NB4 (cell line): ENCODE measurements around the gene OR52N1.

Experiments
- DNase-seq: peaks from one replicate; pipeline ENCODE4 v3.0.0; 2010; ENCODE audit warnings: low read depth
- H3K4me3 ChIP-seq: one replicate; pipeline ENCODE4 v1.5.1; 2011; ENCODE audit warnings: mild to moderate bottlenecking, low read depth, low read length, moderate library complexity
- CTCF ChIP-seq: IDR thresholded peaks from one replicate; pipeline ENCODE4 v1.5.1; 2012; ENCODE audit warnings: low read depth, low read length
- MAX ChIP-seq: IDR thresholded peaks from 2 replicates; pipeline ENCODE4 v1.6.1; 2011; ENCODE audit warnings: low read depth, low read length
- MYC ChIP-seq: IDR thresholded peaks from 2 replicates; pipeline ENCODE4 v1.6.1; 2011; ENCODE audit warnings: low read depth, low read length
- POLR2A ChIP-seq: IDR thresholded peaks from 2 replicates; pipeline ENCODE4 v1.6.1; 2011; ENCODE audit warnings: mild to moderate bottlenecking; ENCODE audit not compliant: insufficient read length; ENCODE audit errors: extremely low read depth

OR52N1 gene

GRCh38 chr11:5809905-5810795 lies 19.1 kb upstream of the OR52N1 start:
- no peak for DNase-seq
- TF ChIP-seq MYC = no peak
- TF ChIP-seq MAX = no peak
- TF ChIP-seq POLR2A = no peak
- TF ChIP-seq CTCF = no peak
- no peak overlapping the region for H3K4me3 ChIP-seq

GRCh38 chr11:5809122-5809519 lies 18.1 kb upstream of the OR52N1 start:
- DNase-seq = peak; percentile 14
- peak overlapping the region; percentile 57 for H3K4me3 ChIP-seq
- TF ChIP-seq CTCF (no peak), MAX (no peak), POLR2A (no peak), MYC (no peak)

- DNase-seq = peak; percentile 79
- H3K4me3 ChIP-seq = peak within 1 kb of the TSS; percentile 57
- TF ChIP-seq POLR2A (no peak), MAX (no peak), CTCF (peak; percentile 71)
Measured at GRCh38 chr11:5808500-5809121, 17.5 kb upstream of the OR52N1 start, which contains the start of gene OR52N2. TSS of gene OR52N2 (plus strand) at chr11:5808924. CDS start at chr11:5820336, 11,412 bp downstream.

GRCh38 chr11:5807580-5807979 lies 16.5 kb upstream of the OR52N1 start:
- DNase-seq = no peak
- TF ChIP-seq CTCF (no peak), POLR2A (no peak), MYC (no peak), MAX (no peak)
- H3K4me3 ChIP-seq = no peak overlapping the region

GRCh38 chr11:5803982-5804381 lies 12.9 kb upstream of the OR52N1 start:
- DNase-seq = no peak
- no peak overlapping the region for H3K4me3 ChIP-seq
- TF ChIP-seq CTCF (no peak), MYC (no peak), POLR2A (no peak), MAX (no peak)
